Choroid plexus epithelial cell (primary cell): ENCODE results near the gene OSBP.
"Not testable (repeated sequence)": the region's sequence is repeated elsewhere in the genome, so short reads cannot be mapped to it uniquely, and the experiment has no call there.

Source experiments
- DNase-seq: peaks from one replicate; pipeline ENCODE4 v3.0.0-alpha.2; 2010; ENCODE audit warnings: low read depth
- H3K4me3 ChIP-seq: 2 replicates; pipeline ENCODE4 v1.5.1; 2011; ENCODE audit warnings: low read depth, mild to moderate bottlenecking, control low read depth, low read length, moderate library complexity
- TF ChIP-seq, protein P1 (sequence below): conservative IDR thresholded peaks from 2 replicates; pipeline ENCODE4 v1.5.1; 2011; ENCODE audit warnings: low read depth, mild to moderate bottlenecking, control low read depth, inconsistent platforms, low read length, moderate library complexity

The OSBP gene

DNA sequence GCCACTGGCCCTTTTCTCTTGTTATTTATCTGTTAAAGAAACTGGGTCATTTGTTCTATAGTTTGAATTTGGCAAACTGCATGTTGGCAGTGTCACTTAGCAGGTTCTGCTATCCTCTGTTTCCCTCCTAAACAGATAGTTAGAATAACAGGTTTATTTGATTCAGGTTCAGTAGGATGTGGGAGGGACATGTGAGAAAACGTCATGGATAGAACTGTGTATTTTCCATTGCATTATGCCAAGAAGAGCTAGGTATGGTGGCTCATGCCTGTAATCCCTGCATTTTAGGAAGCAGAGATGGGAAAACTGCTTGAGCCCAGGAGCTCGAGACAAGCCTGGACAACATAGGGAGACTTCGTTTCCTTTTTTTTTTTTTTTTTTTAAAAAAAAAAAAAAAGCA lies 29.0 kb upstream of the OSBP start:
- no peak for DNase-seq
- TF ChIP-seq, protein P1, sequence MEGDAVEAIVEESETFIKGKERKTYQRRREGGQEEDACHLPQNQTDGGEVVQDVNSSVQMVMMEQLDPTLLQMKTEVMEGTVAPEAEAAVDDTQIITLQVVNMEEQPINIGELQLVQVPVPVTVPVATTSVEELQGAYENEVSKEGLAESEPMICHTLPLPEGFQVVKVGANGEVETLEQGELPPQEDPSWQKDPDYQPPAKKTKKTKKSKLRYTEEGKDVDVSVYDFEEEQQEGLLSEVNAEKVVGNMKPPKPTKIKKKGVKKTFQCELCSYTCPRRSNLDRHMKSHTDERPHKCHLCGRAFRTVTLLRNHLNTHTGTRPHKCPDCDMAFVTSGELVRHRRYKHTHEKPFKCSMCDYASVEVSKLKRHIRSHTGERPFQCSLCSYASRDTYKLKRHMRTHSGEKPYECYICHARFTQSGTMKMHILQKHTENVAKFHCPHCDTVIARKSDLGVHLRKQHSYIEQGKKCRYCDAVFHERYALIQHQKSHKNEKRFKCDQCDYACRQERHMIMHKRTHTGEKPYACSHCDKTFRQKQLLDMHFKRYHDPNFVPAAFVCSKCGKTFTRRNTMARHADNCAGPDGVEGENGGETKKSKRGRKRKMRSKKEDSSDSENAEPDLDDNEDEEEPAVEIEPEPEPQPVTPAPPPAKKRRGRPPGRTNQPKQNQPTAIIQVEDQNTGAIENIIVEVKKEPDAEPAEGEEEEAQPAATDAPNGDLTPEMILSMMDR: no peak
- no peak overlapping the region for H3K4me3 ChIP-seq

- H3K4me3 ChIP-seq: no peak overlapping the region
- TF ChIP-seq, protein P1: no peak
- no peak for DNase-seq
These were observed 27.8 kb upstream of the OSBP start for GRCh38 chr11:59643390-59643789.

DNA sequence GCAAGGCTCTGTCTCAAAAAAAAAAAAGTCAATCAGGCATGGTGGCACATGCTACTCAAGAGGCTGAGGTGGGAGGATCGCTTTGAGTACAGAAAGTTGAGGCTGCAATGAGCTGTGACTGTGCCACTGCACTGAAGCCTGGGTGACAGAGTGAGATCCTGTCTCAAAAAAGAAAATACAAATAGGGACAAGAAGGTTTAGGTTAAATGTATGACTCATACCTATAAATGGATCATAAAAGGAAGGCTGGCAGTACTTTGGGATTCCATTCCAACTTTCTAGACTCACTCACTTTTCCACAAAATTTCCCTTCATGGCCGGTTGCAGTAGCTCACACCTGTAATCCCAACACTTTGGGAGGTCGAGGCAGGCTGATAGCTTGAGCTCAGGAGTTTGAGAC lies 25.6 kb upstream of the OSBP start:
- TF ChIP-seq, protein P1: no peak
- DNase-seq: no peak

GRCh38 chr11:59630493-59630892 lies 14.9 kb upstream of the OSBP start:
- TF ChIP-seq, protein P1: no peak
- no peak overlapping the region for H3K4me3 ChIP-seq
- no peak for DNase-seq

More for the DNA sequence above, 25.6 kb upstream of the OSBP start:
- no peak overlapping the region for H3K4me3 ChIP-seq

- H3K4me3 ChIP-seq: no peak overlapping the region
- TF ChIP-seq, protein P1: no peak
- DNase-seq: no peak
These were observed 14.4 kb upstream of the OSBP start for GRCh38 chr11:59629996-59630395.

DNA sequence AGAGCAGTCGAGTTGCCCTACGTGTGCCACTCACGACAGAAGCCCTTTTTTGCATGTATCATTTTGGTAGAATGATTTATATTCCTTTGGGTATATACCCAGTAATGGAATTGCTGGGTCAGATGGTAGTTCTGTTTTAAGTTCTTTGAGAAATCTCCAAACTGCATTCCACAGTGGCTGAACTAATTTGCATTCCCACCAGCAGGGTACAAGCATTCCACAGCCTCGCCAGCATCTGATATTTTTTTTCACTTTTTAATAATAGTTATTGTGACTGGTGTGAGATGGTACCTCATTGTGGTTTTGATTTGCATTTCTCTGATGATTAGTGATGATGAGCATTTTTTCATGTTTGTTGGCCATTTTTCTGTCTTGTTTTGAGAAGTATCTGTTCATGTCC lies 11.4 kb upstream of the OSBP start:
- TF ChIP-seq, protein P1: peak; percentile 58
- peak; percentile 67 for DNase-seq
- H3K4me3 ChIP-seq: not testable (repeated sequence)

- H3K4me3 ChIP-seq: no peak overlapping the region
- TF ChIP-seq, protein P1: no peak
- DNase-seq: no peak
These were observed 10.1 kb upstream of the OSBP start for GRCh38 chr11:59625703-59626102.
